GM18517 (cell line): ENCODE measurements around the gene SYPL2.
"Not testable (repeated sequence)": the region's sequence is repeated elsewhere in the genome, so short reads cannot be mapped to it uniquely, and the experiment has no call there.

Experiments used
- ATAC-seq: cut with Tn5 transposase; IDR thresholded peaks from one replicate; pipeline ENCODE4 v1.9.1; 2021; ENCODE audit warnings: mild to moderate bottlenecking, moderate library complexity; ENCODE audit not compliant: unreplicated experiment

The SYPL2 gene

DNA sequence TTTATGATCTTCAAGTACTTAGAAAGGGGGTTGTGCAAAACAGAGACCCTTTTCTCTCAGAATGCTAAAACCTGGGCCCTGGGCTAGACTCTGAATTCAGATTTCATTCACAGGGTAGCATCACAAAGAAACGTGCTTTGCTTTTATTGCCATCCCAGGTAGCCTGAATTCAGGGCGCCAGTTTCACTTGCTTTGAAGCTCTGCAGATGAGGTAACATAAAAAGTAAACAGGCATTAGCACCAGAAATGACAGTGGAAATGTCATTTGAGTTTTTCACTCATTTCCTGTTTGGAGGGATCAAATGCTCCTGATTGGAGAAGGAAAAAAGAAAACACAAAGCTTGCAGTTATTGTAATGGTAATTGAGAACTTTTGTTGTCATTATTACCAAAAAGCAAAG is 2.6 kb downstream of the SYPL2 start:
- no peak for ATAC-seq

DNA sequence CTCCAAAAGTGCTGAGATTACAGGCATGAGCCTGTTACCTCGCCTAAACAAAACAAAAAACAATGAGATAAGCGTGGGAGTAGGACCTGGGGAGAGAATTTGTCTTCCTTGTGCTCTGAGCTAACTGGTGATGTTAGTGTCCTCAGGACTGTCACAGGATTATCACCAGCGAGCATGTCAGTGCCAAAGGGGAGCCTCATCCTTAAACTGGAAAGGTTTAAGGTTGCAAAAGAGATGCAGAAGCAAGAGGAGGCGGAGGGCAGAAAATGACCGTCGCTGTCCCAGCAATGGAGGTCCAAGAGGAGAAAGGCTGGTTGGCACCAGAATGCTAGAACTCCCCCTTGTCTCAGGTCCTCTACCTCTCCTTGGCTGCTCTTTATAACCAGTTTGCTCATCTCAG is 3.9 kb downstream of the SYPL2 start:
- no peak for ATAC-seq

DNA sequence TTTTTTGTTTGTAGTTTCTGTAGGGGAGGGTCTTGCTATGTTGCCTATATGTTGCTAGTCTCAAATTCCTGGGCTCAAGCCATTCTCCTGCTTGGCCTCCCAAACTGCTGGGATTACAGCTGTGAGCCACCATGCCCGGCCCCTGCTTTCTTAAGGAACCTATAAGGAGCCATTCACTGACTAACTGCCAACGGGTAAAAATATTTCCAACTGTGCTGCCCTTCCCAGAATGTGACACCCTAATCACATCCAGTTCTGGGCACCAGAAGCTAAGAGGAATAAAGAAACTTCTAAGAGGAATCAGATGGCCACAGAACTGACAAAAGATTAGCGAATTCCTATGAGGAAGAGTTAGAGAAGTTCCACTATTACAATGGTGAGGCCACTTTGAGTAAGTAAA is 6.4 kb downstream of the SYPL2 start:
- no peak for ATAC-seq

DNA sequence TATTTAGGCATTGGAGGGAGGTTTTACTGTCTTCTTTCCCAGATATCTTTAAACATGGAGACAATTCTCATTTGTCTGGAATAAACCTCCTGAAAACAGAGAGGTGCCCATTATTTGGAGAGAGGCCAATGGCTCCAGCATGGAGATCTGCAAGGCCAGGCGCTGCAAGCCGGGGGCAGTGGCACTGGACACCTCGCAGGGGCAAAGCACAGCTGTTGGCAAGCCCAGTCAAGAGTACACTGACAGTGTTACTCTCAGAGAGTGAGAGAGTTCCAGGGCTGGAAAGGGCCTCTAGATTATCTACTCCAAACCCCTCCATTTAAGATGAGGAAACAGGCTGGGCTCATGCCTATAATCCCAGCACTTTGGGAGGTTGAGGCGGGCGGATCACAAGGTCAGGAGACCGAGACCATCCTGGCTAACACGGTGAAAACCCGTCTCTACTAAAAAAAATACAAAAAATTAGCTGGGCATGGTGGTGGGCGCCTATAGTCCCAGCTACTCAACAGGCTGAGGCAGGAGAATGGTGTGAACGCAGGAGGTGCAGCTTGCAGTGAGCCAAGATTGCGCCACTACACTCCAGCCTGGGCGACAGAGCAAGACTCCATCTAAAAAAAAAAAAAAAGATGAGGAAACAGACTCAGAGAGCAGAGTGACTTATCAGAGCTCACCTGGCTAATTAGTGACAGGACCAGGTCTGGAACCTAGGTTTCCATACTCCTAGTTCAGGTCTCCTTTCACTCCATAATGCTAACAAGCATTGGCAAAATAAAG is 7.1 kb downstream of the SYPL2 start:
- not testable (repeated sequence) for ATAC-seq

DNA sequence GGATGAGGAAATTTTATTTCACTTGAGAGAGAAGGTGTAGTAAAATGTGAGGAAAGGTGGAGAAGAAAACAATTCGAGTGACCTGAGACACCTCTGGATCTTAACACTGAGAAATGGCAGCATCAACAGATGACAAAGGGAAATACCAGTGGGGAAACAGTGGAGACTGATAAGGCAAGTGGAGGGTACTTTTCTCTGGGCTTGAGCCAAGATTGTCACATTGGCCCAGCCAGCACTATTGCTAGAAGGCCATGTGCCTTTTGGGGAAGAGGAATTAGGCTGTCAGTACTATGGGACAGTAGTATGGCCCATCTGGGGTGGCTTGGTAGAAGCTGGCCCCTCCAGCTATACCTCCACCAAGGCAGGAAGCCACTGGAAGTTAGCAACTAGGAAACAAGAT is 8.4 kb downstream of the SYPL2 start:
- no peak for ATAC-seq

DNA sequence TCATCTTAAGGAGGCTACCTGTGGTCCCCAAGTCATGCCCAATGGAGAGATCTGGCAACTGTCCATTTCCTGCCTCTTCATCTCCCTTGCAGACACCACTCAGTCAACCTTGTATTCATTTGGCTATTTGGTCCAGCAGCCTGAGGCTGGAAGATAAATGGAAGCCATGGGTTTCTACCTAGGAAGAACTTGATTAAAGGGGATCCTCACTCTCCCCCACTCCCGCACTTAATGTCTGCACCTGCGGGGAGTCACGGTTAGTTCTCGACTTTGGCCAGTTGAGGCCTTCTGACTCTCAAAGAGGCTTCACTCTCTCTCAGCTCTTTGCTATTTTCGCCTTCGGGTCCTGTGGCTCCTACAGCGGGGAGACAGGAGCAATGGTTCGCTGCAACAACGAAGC is 8.9 kb downstream of the SYPL2 start:
- no peak for ATAC-seq

DNA sequence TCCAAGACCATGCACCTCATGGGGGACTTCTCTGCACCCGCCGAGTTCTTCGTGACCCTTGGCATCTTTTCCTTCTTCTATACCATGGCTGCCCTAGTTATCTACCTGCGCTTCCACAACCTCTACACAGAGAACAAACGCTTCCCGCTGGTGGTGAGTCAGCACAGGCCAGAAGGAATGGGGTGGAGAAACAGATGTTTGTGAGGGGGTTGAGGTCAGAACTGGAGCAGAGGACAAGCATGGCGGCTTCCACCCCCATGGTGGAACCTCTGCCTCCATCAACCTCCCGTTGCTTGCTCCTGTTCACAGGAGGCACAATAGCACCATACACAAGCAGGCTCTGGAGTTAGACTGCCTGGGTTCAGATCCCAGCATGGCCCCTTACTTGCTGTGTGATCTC is 10.5 kb downstream of the SYPL2 start:
- no peak for ATAC-seq

DNA sequence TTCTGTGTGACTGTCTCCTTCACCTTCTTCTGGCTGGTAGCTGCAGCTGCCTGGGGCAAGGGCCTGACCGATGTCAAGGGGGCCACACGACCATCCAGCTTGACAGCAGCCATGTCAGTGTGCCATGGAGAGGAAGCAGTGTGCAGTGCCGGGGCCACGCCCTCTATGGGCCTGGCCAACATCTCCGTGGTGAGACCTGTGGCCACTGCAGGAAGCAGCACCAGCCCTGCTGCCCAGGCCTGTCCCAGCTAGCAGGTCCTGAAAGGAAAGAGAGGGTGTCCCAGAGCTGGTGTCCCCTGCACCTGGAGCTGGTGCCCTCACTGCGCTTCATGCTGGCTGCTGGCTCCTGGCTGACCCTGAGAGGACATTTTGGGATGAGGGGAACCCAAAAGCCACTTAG is 11.5 kb downstream of the SYPL2 start:
- no peak for ATAC-seq

DNA sequence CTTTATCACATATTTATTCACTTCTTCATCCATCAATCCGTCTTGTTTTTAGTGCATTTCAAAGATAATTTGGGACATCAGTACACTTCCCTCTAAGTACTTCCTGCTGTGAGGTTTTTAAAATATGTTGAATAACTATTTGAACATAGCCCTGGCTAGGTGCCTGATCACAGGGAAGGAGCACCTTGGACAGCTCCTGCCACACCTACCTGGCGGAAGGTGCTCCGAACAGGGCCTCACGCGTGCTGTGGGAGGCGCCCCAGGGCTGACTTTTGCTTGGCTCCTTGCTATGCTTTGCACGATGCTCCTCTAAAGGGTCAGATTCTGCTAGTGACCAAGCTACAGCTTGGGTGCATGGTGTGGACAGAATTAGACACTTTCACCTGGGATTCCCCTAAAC is 12.5 kb downstream of the SYPL2 start:
- no peak for ATAC-seq

DNA sequence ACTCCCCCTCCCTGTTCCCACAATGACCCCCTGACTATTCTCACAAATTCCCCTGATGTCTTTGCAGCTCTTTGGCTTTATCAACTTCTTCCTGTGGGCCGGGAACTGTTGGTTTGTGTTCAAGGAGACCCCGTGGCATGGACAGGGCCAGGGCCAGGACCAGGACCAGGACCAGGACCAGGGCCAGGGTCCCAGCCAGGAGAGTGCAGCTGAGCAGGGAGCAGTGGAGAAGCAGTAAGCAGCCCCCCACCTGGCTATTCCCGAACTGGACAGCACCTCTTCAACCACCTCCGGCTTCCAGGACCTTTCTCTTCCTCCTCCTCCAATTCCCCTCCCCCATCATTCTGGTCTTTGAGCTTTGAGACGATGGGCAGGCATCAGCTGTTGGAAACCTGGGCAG is 13.0 kb downstream of the SYPL2 start:
- no peak for ATAC-seq

DNA sequence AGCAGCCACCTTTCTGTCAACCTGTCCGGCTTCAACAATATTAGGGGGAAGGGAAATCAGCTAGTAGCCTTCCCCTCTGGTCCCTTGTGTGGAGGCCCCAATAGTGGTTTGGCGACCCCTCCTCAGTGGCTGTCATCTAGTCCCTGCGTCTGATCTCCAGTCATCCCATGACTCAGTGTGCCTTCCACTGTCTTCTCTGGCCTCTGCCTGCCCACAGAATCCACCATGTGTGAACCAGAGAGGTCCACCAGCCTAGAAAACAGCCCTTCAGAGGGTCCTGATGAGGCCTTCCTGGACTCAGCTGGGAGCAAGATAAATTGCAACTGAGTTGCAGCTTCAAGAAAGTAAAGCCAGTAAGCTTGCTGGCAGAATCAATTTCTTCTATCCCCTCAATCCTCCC is 13.6 kb downstream of the SYPL2 start:
- no peak for ATAC-seq

DNA sequence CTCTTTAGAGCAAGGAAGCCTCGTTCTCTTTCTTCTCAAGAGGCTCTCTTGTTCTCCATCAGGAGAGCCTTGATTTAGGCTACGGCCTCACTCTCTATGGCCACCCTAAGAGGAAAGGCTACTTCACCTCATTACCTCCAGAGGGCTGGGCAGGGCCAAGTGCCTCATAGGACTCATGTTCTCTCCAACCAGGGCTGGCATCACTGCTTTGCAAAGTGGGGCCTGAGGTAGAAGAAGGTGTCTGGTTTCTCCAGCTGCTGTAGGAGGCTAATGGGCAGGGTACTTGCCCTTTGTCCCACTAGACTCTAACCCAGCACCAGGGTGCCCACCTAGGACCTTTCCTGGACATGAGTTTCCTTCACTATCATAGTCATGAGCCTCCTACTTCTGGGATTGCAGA is 15.3 kb downstream of the SYPL2 start:
- ATAC-seq, result no peak

DNA sequence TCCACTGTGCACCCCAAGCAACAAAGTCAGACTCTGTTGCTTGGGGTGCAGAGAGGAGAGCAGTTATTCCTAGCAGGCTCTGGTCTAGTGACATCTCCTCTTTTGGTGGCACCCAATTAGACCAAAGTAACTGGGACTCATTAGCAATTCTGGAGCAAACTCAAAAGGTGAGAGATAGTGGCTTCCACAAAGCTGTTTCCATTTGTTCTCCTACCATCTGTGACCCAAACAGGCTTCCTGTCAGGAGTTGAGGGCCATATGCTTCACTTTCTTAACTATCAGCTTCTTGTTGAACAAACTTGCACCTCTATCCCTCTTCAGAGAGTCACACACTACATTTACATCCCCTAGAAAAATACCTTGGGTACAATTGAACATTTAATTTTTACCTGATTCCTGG is 15.9 kb downstream of the SYPL2 start:
- no peak for ATAC-seq

DNA sequence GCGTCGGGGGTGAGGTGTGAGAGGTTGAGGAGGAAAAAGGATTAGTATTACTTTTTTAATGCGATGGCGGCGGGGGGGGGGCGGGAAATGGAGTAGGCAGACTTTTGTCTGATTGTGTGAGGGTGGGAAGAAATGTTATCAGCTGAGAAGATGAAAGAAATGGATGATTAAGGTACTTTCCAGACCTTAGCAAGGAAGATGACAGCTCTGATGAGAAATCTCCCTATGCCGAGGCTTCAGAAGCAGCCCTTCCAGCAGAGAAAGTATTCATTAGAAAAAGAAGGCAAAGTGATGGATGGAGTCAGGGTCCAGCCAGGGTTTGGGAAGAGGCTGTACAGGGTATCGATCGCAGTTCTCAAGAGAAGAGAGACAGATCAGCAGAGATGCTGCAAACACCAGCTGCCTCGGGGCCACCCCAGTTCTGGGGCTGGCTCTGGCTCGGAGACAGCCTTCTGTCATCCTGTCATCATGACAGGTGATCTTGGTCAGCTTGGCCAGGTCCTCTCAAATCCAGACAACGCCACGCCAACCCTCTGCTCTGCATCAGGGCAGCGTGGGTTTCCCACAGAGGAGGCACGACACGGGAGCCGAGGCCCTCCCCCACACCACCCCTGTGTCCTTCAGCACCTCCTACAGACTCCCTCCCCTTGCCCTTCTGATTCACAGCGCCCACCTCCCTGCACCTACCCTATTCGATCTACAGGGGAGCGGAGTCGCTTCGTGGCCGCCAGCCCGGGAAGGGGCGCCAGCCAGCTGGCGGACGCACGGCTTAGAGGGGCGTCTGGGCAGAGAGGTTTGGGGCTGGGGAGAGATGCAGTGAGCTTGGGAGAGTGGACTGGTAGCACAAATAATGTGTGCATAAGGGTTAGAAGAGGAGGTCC is 16.7 kb downstream of the SYPL2 start:
- peak; percentile 18 for ATAC-seq

DNA sequence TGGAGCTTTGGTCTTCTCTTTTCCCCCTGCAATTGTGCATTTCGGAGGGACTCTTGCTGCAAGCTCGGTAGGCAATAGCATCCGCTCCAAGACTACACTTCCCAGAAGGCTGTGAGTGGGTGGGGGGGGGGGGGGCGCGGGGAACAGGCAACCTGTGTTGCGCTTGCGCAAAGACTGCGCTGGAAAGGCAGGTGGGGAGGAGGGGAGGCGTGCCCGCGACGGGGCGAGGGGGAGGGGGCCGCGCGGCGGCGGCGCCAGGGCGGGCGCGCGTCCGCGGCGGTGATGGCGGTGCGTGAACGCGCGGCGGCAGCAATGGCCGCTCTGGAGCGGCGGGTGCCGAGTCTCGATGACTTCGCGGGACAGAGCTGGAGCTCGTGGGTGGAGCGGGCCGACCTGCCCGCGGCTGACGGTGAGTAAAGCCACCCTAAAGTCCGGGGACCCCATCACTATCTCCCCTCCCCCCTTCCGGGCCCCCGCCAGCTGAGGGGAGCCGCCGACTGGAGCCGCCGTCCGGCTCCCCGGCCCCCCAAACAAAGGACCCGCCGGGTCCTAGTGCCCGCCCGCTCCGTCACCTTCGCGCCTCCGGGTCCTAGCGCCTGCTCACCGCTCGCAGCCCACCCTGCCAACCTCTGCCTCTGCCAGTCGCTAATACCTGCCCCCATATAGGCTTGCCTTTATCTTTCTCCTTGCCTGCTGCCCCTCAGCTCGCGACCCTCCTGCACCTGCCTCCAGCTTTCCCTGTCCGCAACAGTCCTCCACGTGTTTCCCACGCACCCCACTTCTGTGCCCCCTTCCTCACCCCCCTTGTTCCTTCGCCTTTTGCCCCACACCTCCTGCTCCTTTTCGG is 17.5 kb downstream of the SYPL2 start, which contains the start of gene ATXN7L2:
ATXN7L2 (plus strand) TSS at position 234 of the 847 bp plus-strand sequence; CDS start at position 283, 49 bp downstream.
- ATAC-seq, result peak; percentile 62

DNA sequence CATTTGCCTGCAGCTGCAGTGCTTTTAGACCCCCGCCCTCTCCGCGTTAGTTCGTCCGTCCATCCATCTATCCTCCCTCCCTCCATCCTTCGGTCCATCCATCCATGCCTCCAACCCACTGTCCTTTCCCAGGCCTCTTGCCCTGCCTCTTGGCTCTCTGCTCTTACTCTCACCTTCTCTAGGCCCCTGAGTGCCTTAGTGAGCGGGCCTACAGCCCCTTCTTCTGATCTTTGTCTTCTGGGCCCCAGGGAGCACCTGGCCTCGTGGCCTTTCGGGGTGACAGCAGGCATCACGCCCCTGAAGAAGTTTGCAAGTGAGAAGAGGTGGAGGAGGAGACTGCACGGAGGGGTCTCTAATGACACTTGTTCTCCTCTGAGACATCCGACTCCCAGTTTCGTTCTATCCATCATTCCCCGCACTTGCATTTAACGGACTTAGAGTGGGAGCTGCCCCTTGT is 18.2 kb downstream of the SYPL2 start:
- no peak for ATAC-seq

DNA sequence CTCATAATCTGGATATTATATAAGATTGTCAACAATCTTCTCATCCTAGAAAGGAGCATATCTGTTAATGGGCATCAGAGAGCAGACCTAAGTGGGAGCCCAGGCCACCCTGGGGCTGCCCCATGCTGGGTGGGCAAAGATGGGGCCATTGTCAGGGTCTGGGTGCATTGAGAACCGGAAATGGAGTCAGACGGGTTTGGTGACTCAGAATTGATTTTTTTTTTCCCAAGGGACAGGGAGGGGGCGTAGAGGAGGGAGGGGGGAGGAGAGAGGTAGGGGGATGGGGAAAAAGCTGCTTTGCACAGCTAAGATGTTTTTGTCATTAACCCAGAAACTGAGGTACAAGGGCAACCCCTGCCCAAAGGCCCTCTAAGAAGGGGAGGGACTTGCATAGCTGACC is 18.7 kb downstream of the SYPL2 start:
- ATAC-seq, result no peak

DNA sequence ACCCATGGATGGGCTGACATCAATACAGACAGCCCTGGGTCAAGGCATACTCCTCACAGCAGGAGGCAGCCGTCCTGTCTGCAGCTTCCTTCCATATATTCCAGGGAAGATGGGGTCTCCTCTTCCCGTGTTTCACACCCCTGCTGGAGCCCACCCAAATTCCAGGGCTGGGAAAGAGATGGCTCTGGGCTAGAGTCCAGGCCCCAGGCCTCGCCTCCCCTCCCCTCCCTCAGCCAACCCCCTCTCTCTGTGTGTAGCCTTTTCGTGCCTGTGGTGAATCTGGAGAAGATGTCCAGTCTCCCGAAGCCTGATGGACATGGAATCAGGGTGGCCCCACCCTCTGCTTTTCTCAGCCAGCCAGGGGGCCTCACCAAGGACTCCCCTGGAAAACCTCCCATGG is 20.9 kb downstream of the SYPL2 start:
- no peak for ATAC-seq

DNA sequence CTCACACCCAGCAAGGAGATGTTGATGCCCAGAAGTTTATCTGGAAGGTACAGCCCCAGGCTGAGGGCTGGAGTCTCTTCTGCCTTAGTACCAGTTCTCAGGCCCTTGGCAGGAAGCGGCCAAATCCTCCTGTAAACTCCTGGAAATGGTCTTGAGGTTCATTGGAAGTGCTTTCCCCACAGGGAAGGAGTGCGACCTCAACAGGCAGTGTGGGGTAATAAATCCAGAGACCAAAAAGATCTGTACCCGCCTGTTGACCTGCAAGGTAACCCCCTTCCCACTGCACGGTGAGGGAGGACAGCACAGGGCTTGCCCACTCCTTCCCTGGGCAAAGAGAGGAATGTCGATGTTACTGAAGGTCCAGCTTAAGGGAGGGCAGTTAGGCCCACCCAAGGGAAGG is 21.9 kb downstream of the SYPL2 start:
- no peak for ATAC-seq

DNA sequence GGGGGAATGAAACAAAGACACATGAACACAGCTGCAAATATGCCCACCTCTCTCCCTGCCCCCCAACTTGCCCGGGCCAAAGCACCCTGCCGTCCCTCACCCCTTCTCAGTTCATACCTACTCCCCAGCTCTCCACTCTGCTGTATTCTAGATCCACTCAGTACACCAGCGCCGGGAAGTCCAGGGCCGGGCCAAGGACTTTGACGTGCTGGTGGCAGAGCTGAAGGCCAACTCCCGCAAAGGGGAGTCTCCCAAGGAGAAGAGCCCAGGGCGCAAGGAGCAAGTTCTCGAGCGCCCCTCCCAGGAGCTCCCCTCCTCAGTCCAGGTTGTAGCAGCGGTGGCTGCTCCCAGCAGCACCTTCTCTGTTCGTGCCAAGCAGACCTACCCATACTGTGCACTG is 22.4 kb downstream of the SYPL2 start:
- ATAC-seq, result no peak
